Fibroblast of skin of scalp (primary cell): ENCODE measurements around the gene ACAD11.

Source experiments
- DNase-seq: peaks from one replicate; pipeline ENCODE4 v3.0.0-alpha.2; 2013

Gene ACAD11

DNA sequence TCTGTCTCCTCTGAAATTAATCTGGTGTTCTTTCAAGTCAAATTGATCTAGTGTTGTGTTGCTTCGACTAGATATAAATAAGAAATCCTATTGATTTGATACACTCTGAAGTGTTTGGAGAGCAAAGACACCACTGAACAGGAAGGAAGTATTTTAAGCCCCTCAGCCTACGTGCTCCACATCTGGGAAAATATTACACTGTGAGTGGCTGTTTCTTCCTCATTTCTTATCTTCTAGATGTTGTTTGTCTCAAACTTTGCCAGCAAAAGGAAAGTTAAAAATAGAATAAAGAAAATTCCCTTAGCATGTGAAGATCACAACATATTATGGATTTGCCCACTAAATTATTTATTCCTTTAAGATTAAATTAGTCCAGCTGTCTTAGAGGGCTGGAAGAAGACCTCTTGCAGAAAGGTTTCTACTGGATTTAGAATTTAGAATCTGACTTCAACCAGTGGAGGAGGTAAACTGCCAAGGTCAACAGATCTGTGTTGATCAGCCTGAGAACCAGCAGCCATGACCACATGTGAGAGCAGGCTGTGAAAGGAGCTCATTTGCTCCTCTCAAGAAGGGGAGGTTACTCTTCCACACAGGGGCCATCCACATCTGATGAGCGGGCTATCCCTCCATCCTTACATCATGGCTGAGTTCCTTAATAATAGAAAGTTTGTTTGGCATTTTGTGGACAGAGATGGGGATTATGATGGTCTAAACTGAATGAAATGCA is 108.9 kb downstream of the ACAD11 start:
- no peak for DNase-seq

DNA sequence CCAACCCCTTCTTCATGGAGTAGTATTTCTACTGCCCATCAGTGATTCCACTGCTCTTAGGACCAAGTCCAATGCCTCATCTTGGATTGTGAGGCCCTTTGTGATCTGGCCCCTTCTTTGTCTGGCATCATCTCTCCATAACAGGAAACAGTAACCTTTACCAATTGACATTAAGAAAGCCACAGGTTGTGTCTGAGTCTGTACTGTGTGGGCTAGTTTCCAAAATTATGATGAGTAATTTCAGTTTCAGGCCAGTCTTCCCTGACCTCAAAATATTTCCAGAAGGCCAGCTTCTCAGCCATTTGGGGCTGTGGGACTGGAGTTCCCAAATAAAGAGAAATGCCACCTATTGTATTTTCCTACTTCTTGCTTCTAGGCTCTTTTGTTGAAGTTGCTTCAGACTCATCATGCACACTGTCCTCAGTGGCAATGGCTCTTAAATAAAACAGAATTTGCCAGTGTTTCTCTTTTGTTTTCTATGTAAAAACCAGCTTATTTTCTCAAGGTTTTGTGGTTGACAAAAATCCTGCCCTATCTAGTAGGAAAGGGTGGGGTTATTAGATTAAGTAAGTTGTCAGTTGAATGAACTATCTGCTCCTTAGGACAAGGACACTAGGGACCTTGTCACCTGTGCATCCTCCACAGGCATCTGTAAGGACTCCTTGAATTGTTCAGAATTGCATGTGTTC is 109.6 kb downstream of the ACAD11 start:
- DNase-seq: peak; percentile 60

DNA sequence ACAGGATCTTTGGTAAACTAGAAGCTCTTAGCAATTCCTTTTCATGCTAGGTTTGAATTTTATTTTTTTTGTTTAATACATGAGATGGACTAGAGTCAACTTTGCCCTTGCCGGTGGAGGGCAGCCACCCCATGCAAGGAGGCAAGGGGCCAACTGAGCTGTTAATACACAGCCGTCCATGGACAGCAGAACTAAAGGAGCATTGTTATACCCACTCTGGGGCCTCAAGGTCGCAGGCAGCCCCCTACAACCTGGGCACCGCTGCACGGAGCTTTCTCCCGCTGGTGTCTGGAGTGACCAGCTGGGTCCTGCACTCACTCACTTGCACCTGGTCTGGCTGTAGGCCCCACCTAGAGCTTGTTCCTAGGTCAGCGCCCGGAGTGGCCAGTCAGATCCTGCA is 110.4 kb downstream of the ACAD11 start:
- no peak for DNase-seq

DNA sequence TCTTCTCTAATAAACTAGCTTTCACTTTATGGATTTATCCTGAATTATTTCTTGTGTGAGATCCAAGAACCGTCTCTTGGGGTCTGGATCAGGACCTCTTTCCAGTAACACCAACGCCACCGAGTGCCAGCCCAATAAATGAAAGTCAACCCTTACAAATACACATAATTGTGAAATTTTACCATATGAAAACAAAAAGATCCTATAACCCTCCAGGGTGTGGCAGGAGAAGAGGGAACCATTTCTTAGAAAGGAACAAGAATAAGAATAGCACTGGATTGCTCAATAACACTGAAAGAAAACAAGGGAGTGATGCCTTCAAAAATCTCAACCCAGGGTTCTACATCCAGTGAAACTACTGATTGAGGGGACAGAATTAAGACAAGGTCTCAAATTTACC is 114.1 kb downstream of the ACAD11 start:
- no peak for DNase-seq

DNA sequence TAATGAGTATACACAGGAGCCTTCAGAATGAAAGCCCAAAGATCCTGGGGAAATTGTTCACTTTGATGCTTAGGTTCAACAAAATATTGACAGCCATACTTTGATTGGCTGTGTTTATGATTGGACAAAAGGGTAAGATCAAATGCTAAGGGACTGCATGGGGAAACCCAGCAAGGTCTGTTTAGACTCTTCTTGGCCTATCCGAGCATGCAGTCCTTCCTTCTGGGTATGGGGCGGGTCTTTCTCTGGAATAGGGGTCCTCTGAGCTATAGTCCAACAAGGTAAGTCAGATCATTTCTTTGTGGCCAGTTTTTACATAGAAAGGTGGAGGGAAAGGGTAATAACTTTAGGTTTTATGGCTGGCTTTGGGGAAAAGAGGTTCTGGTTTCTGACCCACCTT is 115.5 kb downstream of the ACAD11 start:
- no peak for DNase-seq

DNA sequence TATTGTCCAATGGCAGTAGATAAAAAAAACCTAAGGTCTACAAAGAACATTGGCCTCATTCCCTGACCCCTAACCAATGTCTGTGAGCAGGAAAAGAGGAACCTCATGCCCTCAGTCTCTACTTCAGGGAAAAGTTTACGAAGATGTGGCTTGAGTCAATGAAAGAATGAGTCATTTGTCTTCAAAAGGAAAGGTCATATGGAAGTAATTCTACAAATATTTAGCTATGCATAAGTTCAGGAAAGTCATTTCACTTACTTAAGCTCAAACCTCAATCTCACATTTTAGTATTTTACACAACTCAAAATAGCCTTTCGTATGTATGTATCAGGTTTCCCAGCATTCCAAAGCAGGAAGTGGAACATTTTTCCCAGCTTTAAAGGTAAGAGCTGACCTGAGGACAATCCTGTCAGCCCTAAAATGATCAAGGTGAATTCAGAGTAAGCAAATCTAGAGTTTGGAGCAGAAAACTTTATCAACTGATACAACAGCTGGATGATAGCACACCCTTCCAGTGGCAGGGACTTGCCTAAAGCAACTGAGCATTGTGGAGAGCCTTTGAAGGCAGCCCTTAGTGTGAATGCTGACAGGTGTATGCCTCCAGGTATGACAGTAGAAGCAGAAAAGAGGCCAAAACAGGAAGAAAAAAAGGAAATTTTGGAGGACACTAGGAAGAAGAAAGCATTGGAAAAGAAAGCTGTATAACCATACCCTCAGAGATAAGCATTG is 116.4 kb downstream of the ACAD11 start:
- peak; percentile 87 for DNase-seq

DNA sequence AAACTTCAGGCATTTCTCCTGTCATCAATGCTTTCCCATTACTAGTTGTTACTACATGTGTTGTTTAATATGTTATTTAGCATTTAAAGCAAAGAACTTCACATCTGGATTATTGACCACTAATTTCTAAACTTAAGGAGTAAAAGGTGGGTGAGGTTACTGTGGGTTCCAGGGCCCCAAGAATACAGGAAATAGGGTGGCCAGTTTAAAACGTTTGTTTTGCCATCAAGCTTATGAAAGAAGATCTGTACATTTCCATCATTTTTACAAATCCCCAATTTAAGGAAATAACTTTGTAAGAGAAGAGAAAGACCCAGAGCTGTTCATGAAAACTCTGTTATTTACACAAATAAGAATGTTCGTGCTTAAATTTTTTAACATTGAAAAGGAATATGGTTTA is 117.0 kb downstream of the ACAD11 start:
- no peak for DNase-seq

DNA sequence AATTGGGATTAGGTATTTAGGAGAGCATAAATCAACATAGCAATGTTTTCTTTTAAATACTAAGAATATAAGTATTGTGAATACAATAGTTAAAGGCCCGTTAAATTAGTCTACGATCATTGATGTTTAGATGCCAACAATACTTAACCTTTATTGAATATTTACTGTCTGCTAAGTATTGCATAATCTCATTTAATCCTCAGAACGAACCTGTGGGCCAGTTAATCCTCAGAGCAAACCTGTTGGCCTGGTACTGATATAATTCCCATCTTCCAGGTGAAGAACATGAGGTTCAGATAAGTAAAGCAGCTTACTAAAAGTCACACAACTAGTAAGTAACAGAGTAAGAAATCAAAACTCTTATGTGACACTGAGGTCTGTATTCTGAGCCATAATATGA is 119.9 kb downstream of the ACAD11 start:
- DNase-seq: no peak

DNA sequence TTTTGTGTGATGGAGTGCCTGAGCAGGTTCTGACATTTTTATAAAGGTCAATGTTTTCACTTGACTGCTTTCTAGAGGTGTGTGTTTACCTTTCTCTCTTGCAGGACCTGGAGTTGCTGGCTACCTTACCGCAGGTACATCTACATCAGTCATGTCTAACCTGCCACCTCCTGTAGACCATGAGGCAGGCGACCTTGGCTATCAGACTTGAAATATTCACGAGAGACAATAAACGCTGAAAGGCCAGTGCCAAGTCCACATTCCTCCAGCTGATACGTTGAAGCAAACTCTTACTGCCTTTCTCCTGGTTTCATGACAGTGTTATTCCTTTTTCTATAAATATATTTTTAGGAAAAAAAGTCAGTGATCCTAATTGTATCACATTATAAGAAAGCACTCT is 121.5 kb downstream of the ACAD11 start:
- no peak for DNase-seq

DNA sequence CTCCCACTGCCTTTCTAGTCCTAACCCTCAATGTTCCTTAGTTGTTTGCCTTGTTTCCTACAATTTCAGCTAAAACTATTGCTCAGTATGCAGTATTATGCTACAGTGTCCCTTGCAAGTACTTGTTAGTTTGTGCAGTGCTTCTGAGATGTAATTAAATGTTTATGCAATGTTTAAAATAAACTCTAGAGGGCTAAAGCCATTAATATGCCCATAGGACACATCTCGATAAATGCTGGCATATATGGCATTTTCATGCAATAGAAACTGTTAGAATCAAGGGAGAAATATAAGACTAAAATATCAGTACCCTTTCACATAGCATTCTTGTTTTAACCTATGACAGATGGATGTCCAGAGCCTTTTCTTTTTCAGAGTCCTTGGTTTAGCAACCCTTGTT is 122.3 kb downstream of the ACAD11 start:
- DNase-seq: no peak

DNA sequence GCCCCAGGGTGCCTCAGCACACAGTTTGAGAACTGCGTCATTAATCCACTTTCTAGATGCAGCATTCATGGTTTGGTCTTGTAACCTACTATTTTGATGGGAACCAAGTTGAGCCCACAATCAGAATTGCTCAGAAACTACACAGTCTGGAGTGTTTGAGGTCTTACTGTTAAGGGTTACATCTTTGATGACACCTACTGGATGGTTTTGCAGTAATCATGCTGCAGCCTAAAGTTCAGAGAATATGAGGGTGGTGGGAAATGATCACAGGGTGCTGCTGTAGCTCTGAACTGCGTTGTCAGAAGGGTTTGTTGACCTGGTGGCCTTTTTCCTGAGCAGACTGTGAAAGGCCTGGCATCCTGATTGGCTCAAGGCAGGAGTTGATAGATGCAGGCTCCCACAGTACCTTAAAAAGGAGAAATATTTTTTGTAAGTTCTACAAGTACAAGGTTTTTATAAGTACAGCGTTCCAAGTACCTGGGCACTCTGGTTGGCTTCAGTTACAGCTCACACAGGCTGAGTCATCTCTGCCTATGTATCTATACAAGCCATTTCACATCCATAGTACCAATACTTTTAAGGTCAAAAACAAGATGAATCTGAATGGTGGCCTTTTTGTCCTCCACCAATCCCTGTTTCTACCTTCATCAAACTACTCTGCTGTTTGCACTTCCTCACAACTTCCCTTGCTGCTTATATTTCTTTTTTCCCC is 123.0 kb downstream of the ACAD11 start:
- peak; percentile 34 for DNase-seq

DNA sequence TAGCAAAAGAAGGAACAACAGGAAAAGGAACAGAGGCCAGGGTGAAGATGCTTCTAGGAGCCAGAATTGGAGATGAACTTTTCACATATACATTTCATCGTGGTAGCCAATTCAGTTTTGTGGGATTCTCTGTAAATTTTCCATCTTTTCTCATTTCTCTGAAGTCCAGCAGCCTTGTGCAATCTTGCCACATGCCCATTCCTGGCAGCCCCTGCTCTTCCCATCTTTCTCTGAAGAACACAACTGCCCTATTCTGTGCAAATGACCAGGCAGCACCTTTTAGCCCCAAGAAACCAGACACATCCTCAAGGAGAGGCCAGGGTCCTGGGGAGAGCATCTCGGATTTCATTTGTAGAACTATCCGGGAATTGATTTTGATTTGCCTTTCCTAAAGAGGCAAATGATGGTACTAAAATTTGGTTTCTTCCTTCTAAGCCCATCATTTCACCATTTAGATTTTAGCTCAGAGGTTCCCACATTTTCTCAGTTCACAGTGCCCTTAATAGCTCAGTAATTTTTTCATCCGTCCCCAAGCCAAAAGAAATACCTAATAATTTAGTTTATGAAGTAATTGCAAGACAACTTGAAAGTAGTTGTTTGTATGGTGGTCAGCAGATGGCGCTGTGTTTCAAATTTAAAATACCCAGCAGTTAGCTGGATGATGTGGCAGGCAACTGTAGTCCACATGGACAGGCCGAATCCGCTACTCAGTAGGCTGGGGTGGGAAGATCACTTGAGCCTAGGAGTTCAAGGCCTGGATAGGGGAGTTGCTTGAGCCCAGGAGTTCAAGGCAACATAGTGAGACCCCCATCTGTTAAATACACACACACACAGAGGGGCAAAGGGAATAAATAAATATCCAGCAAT is 123.8 kb downstream of the ACAD11 start:
- DNase-seq: peak; percentile 86

DNA sequence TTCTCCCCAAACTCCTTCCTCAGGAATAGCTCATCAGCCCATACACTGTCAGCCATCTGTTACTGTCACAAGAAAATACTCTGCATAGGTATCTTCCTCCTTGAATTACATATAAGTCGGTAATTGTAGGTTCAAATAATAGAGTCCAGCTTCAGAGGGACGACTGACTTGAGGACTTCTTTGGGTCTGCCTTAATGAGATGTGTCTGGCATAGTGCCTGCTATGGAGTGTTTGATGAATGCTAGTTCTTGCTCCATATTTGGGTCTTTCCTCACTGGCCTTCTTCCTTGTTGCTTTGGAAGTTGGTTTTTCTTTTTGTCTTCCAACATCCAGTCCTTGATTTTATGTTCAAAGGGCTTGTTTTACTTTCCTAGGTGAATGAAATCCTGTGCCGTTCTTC is 129.0 kb downstream of the ACAD11 start:
- DNase-seq: no peak

DNA sequence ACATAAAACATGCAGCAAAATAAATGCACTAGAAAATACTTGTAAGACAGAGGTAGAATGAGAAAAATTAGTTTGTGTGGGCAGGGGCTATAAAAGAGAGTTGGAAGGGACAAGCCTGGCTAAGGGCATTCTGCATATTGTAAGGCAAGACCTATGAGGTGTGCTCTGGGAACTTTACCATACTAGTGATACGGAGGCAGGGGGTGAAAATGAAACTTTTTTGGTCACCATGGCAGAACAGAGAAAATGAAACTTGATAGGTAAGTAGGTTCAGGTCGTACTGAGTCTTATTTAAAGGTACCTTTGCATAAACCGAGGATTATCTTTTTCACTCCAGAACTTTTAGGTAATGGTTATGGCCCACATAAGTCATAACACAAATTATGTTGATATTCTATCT is 137.3 kb downstream of the ACAD11 start:
- no peak for DNase-seq

DNA sequence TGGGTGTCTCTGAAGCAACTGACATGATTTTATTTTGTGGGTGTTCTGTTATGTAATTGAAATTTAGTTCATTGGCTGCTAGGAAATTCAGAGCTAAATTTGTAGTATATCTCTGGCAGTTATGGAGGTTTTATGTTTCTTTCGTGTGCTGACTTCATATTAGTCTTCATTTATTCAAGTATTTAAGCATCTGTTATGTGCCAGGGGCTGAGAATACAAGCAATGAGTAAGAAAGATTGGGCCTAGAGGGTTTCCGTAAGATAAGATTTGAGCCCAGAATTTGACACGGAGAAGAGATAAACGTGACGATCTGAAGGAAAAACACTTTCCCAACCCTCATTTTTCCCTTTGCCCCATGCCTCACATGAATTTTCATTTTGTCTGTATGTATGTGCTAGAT is 137.7 kb downstream of the ACAD11 start:
- DNase-seq: no peak

DNA sequence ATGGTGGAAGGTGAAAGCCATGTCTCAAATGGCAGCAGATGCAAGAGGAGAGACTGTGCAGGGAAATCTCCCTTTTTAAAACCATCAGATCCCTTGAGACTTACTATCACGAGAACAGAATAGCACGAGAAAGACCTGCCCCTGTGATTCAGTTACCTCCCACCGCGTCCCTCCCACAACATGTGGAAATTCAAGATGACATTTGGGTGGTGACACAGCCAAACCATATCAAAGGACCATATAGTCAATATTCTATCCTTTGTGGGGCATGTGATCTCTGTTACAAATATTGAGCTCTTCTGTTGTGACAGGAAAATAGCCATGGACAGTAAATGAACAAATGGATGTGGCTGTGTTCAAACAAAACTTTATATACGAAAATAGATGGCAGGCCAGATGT is 139.7 kb downstream of the ACAD11 start:
- no peak for DNase-seq

DNA sequence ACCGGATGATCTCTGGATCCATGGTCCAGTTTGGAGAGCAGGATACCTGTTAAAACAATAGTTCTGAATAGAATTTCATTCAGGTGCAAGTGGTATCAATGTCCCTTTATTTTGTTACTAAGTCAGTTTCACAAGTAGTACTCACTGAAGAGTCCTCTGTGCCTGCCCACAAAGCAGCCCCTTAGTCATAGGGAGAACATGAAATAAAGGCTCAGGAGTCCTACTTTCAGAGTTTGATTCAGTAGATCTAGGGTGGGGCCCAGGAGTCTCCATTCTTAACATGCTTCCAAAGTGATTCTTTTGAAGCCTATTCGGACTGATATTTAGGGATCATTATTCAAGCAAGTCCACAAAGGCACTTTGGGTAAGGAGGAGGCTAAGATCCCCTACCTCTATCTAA is 142.3 kb downstream of the ACAD11 start:
- no peak for DNase-seq

DNA sequence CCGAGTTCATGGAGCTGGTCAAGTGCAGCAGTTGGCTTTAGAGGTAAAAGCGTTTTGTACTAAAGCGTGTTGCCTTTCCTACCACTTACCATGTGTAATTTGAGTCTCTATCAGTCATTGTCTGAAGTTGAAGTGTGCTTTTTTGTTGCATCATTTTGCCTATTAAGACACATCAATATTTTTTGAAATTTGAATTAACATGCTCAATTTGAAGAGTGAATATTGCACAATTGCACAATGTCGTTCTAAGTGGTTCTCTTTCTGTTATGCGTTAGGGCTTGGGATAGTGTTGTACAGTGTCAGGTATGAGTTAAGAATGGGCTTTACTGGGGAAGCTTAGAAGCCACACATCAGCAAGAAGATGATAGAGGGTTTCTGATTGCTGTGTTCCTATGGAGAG is 146.6 kb downstream of the ACAD11 start:
- no peak for DNase-seq

DNA sequence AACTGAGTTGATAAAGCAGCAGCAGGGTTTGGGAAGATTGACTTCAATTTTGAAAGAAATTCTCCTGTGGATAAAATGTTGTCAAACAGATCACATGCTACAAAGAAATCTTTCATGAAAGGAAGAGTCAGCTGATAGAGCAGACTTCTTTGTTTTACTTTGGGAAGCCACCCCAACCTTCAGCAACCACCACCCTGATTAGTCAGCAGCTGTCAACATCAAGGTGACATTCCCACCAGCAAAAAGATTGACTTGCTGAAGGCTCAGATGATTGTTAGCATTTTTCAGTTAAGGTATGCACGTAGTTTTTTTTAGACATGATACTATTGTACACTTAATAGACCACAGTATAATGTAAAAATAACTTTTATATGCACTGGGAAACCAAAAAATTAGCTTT is 150.1 kb downstream of the ACAD11 start:
- DNase-seq: no peak

DNA sequence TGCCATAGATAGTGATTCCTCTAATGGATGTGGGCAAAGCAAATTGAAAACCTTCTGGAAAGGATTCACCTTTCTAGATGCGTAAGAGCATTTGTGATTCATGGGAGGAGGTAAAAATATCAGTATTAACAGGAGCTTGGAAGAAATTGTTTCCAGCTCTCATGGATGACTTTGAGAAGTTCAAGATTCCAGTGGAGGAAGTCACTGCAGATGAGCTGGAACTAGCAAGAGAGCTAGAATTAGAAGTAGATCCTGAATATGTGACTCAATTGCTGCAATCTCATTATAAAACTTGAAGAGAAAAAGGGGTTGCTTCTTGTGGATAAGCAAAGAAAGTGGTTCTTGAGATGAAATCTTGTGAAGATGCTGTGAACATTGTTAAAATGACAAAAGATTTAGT is 150.5 kb downstream of the ACAD11 start:
- no peak for DNase-seq
